Neural progenitor cell (in vitro differentiated cells): ENCODE results near the gene PDIA5.

Experiments
- CTCF ChIP-seq: fragments of 200-600 bp; sonication (generic); IDR thresholded peaks from 2 replicates; pipeline ENCODE4 v1.5.1; 2017; ENCODE audit warnings: antibody characterized with exemption, mild to moderate bottlenecking
- EZH2 ChIP-seq: fragments of 200-600 bp; sonication (generic); IDR thresholded peaks from 2 replicates; pipeline ENCODE4 v1.6.1; 2017; ENCODE audit warnings: antibody characterized with exemption, mild to moderate bottlenecking, moderate library complexity
- EZH2phosphoT487 ChIP-seq: fragments of 200-600 bp; sonication (generic); IDR thresholded peaks from 2 replicates; pipeline ENCODE4 v1.6.1; 2017; ENCODE audit warnings: antibody characterized with exemption

GRCh38 chr3:123047062-123047319, 19.8 kb upstream of the PDIA5 start:
- TF ChIP-seq CTCF = no peak
- no peak for TF ChIP-seq EZH2
- TF ChIP-seq EZH2phosphoT487 = no peak
